GM18867 (cell line): ENCODE measurements around the gene GPR18.
"Not testable (repeated sequence)": the region's sequence is repeated elsewhere in the genome, so short reads cannot be mapped to it uniquely, and the experiment has no call there.

Source experiments
- ATAC-seq: cut with Tn5 transposase; IDR thresholded peaks from one replicate; pipeline ENCODE4 v1.9.1; 2021; ENCODE audit warnings: mild to moderate bottlenecking, moderate library complexity; ENCODE audit not compliant: unreplicated experiment

GPR18 gene

GRCh38 chr13:99211421-99212035 lies 46.7 kb downstream of the GPR18 start:
- no peak for ATAC-seq

- not testable (repeated sequence) for ATAC-seq
Observed at GRCh38 chr13:99210627-99211026, 47.6 kb downstream of the GPR18 start.

DNA sequence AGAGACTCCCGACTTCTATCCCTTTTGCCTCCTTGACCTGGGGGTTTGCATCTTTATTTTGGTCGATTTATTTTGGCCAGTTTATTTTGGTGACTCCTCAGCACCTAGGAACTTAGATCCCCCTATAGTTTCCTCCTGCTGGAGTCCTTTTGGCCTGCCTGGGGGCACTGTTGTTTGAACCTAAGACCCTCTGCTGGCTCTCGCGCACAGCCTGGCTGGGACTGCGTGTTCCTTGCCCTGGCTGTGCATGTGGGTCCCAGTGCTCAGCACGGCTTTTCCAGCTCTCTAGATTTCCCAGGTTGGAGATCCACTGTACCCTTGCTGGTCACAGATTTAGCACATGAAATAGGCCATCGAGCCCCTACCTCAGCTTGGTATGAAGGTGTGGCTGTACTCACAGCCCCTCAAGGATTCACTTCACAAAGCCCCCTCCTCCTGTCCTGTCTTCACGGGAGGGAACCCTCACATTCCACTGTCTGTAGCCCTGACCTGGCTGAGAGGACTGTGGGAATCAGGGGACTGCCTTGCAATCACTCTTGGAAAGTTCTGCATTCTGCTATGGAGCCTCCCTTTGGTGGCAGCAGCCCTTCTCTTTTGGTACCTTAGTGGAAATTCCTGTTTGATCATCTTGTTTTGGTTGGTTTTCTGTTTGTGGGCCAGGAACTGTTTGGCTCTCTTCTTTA lies 49.2 kb downstream of the GPR18 start:
- ATAC-seq: no peak

DNA sequence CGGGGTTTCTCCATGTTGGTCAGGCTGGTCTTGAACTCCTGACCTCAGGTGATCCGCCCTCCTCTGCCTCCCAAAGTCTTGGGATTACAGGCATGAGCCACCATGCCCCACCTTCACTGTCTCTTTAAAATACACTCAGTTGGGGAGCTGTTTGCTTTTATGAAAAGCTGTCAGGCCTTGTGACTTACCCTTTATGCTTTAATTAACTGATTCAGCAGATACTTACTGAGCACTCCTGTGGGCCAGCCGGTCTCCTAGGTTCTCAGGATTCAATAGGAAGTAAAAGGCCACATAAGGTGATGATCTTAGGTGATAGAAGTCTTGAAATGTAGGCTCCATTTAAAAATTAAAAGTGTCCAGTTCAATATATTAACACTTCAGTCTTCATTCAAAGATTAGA lies 50.0 kb downstream of the GPR18 start:
- no peak for ATAC-seq

GRCh38 chr13:99207511-99207910 lies 50.7 kb downstream of the GPR18 start:
- no peak for ATAC-seq

- ATAC-seq: no peak
Observed at GRCh38 chr13:99206873-99207272, 51.3 kb downstream of the GPR18 start.

DNA sequence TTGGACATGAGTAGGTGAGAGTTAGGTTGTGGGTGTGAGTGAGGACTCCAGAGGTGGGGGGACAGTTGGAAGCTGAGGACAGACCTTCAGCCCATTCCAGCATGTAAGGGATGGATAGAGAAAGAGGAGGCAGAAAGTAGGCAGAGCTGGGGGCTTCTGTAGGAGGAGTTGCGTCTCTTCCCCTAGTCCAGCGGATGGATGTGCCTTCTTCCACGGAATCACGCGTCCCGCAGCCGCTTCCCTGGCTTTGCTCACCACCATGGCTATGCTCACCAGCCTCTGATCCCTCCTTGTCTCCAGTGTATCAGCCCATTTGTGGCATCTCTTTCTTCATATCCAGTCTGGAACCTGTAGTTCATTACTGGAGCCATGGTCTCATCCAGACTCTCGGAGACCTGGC lies 52.0 kb downstream of the GPR18 start:
- ATAC-seq: no peak

GRCh38 chr13:99205621-99206220 lies 52.5 kb downstream of the GPR18 start:
- ATAC-seq: no peak
